ENCODE results near the gene EIF4G1. TPM values are rescaled to one million over a fixed set of nuclear protein-coding genes. Genes with fewer than 3 reads are reported as not detected.

EIF4G1 gene
- total and polyA plus RNA-seq, 2 experiments from 2014 or later = 227 to 552 TPM

- H3K27ac ChIP-seq (ENCODE audit: low read depth) = no peak overlapping the region
- H2AFZ ChIP-seq = no peak overlapping the region
- H3K4me2 ChIP-seq = no peak overlapping the region
- Mint-ChIP-seq H3K4me3 (no peak overlapping the region), H3K27ac (no peak overlapping the region), H3K36me3 (ENCODE audit: low read depth) (peaks cover 32% of the 10 kb centered on the region), H3K4me1 (peaks cover 8% of the 10 kb centered on the region), H3K27me3 (ENCODE audit: insufficient read depth, low read depth, poor library complexity) (no peaks in the 10 kb centered on the region), H3K9me3 (no peaks in the 10 kb centered on the region)
- no peak for DNase-seq (ENCODE audit: low spot score)
- H3K27me3 ChIP-seq (ENCODE audit: insufficient read depth) = no peaks in the 10 kb centered on the region
- H3K9me2 ChIP-seq (ENCODE audit: insufficient read depth) = no peaks in the 10 kb centered on the region
- 0 out of 2 replicates have a peak, but pooled peaks cover 3% of the 10 kb centered on the region for H3K36me3 ChIP-seq (ENCODE audit: insufficient read depth)
- H3F3A ChIP-seq (replicated peaks; ENCODE audit: low read depth) = 0 out of 2 replicates have a peak, but pooled peaks cover 2% of the 10 kb centered on the region
- peaks cover 6% of the 10 kb centered on the region; the same call in 1 of the 2 replicates for H3K4me1 ChIP-seq (ENCODE audit: insufficient read depth)
- no peak for ATAC-seq
- no peaks in the 10 kb centered on the region for H3K79me2 ChIP-seq (replicated peaks; ENCODE audit: insufficient read depth)
- H3K4me3 ChIP-seq = no peak overlapping the region
- no peak for TF ChIP-seq ZNF462 (CRISPR knock-in tag; IDR thresholded peaks at IDR 0.05)
- 0 out of 2 replicates have a peak, but pooled peaks cover 4% of the 10 kb centered on the region for H4K20me1 ChIP-seq (replicated peaks; ENCODE audit: insufficient read depth)
Measured at GRCh38 chr3:184352149-184352785, 37.9 kb downstream of the EIF4G1 start.

GRCh38 chr3:184352897-184353545, 38.6 kb downstream of the EIF4G1 start:
- Histone ChIP-seq H3K4me2 (no peak overlapping the region), H3K9me2 (ENCODE audit: insufficient read depth) (no peaks in the 10 kb centered on the region), H3K27me3 (ENCODE audit: insufficient read depth) (no peaks in the 10 kb centered on the region), H3K4me3 (no peak overlapping the region), H3K27ac (ENCODE audit: low read depth) (no peak overlapping the region), H3K79me2 (replicated peaks; ENCODE audit: insufficient read depth) (no peaks in the 10 kb centered on the region), H3K4me1 (ENCODE audit: insufficient read depth) (peaks cover 6% of the 10 kb centered on the region; the same call in 1 of the 2 replicates), H2AFZ (no peak overlapping the region), H4K20me1 (replicated peaks; ENCODE audit: insufficient read depth) (0 out of 2 replicates have a peak, but pooled peaks cover 4% of the 10 kb centered on the region), H3K36me3 (ENCODE audit: insufficient read depth) (0 out of 2 replicates have a peak, but pooled peaks cover 3% of the 10 kb centered on the region), H3F3A (replicated peaks; ENCODE audit: low read depth) (0 out of 2 replicates have a peak, but pooled peaks cover 2% of the 10 kb centered on the region)
- DNase-seq (ENCODE audit: low spot score) (no peak), ATAC-seq (no peak)
- H3K36me3 Mint-ChIP-seq (ENCODE audit: low read depth) = peaks cover 33% of the 10 kb centered on the region
- no peaks in the 10 kb centered on the region for H3K9me3 Mint-ChIP-seq
- H3K4me1 Mint-ChIP-seq = peaks cover 8% of the 10 kb centered on the region
- no peaks in the 10 kb centered on the region for H3K27me3 Mint-ChIP-seq (ENCODE audit: insufficient read depth, low read depth, poor library complexity)
- no peak overlapping the region for H3K4me3 Mint-ChIP-seq
- no peak overlapping the region for H3K27ac Mint-ChIP-seq
- TF ChIP-seq ETS1 (IDR thresholded peaks at IDR 0.05) (no peak), REST (IDR thresholded peaks at IDR 0.05; ENCODE audit: unreplicated experiment) (no peak), STAT1 (IDR thresholded peaks at IDR 0.05; ENCODE audit: unreplicated experiment) (no peak), EZH2 (IDR thresholded peaks at IDR 0.05; ENCODE audit: low read depth, unreplicated experiment) (no peak), ZNF114 (CRISPR knock-in tag; IDR thresholded peaks at IDR 0.05) (no peak), JUNB (IDR thresholded peaks at IDR 0.05; ENCODE audit: unreplicated experiment) (no peak)
